ENCODE results near the gene MAN2C1.
"Not testable (repeated sequence)": the region's sequence is repeated elsewhere in the genome, so short reads cannot be mapped to it uniquely, and the experiment has no call there.

MAN2C1 gene

GRCh38 chr15:75367913-75368688, at the start of gene MAN2C1:
Gene MAN2C1, minus strand, starts transcription at chr15:75368607. Its CDS starts 24 bp downstream, at chr15:75368583.
- Histone ChIP-seq H3K4me1 (ENCODE audit: control insufficient read depth in 1 of 2, insufficient read depth in 2 of 2, low read length in 2 of 2) (peaks cover 12 to 18% of the 10 kb centered on the region in 2 donors), H3K27ac (ENCODE audit: low read length) (peak within 1 kb of the TSS; percentile 84), H3K4me3 (ENCODE audit: low read depth in 1 of 2, low read length in 2 of 2) (peak within 1 kb of the TSS; percentile 80 to 94), H3K36me3 (ENCODE audit: control insufficient read depth in 1 of 2, insufficient read depth in 2 of 2, low read length in 2 of 2) (peaks cover 48 to 60% of the 10 kb centered on the region in 2 donors), H3K9me3 (ENCODE audit: control insufficient read depth in 1 of 2, low read length in 2 of 2) (no peaks in the 10 kb centered on the region), H3K27me3 (ENCODE audit: low read depth, low read length) (no peaks in the 10 kb centered on the region)

- Histone ChIP-seq H3K4me3 (ENCODE audit: low read depth in 1 of 2, low read length in 2 of 2) (no peak overlapping the region), H3K27ac (ENCODE audit: low read length) (no peak overlapping the region), H3K27me3 (ENCODE audit: low read depth, low read length) (no peaks in the 10 kb centered on the region), H3K9me3 (ENCODE audit: control insufficient read depth in 1 of 2, low read length in 2 of 2) (no peaks in the 10 kb centered on the region), H3K4me1 (ENCODE audit: control insufficient read depth in 1 of 2, insufficient read depth in 2 of 2, low read length in 2 of 2) (no peaks in the 10 kb centered on the region), H3K36me3 (ENCODE audit: control insufficient read depth in 1 of 2, insufficient read depth in 2 of 2, low read length in 2 of 2) (peaks cover 16 to 23% of the 10 kb centered on the region in 2 donors)
Measured at GRCh38 chr15:75416584-75416983, 48.2 kb upstream of the MAN2C1 start.

- no peak overlapping the region for H3K4me3 ChIP-seq (ENCODE audit: low read depth in 1 of 2, low read length in 2 of 2)
- no peak overlapping the region for H3K27ac ChIP-seq (ENCODE audit: low read length)
- no peaks in the 10 kb centered on the region for H3K4me1 ChIP-seq (ENCODE audit: control insufficient read depth in 1 of 2, insufficient read depth in 2 of 2, low read length in 2 of 2)
- no peaks in the 10 kb centered on the region for H3K27me3 ChIP-seq (ENCODE audit: low read depth, low read length)
- H3K9me3 ChIP-seq (ENCODE audit: control insufficient read depth in 1 of 2, low read length in 2 of 2): no peaks in the 10 kb centered on the region
- peaks cover 51 to 74% of the 10 kb centered on the region in 2 donors for H3K36me3 ChIP-seq (ENCODE audit: control insufficient read depth in 1 of 2, insufficient read depth in 2 of 2, low read length in 2 of 2)
Measured at GRCh38 chr15:75410196-75410595, 41.8 kb upstream of the MAN2C1 start.

- H3K36me3 ChIP-seq (ENCODE audit: control insufficient read depth in 1 of 2, insufficient read depth in 2 of 2, low read length in 2 of 2): peaks cover 44 to 93% of the 10 kb centered on the region in 2 donors
- no peaks in the 10 kb centered on the region for H3K9me3 ChIP-seq (ENCODE audit: control insufficient read depth in 1 of 2, low read length in 2 of 2)
- H3K4me1 ChIP-seq (ENCODE audit: control insufficient read depth in 1 of 2, insufficient read depth in 2 of 2, low read length in 2 of 2): no peaks in the 10 kb centered on the region
- no peak overlapping the region for H3K4me3 ChIP-seq (ENCODE audit: low read depth in 1 of 2, low read length in 2 of 2)
- no peak overlapping the region for H3K27ac ChIP-seq (ENCODE audit: low read length)
- H3K27me3 ChIP-seq (ENCODE audit: low read depth, low read length): no peaks in the 10 kb centered on the region
Measured at GRCh38 chr15:75407083-75407482, 38.7 kb upstream of the MAN2C1 start.

GRCh38 chr15:75403892-75404291, 35.5 kb upstream of the MAN2C1 start:
- Histone ChIP-seq H3K4me3 (ENCODE audit: low read depth in 1 of 2, low read length in 2 of 2) (no peak overlapping the region), H3K27me3 (ENCODE audit: low read depth, low read length) (no peaks in the 10 kb centered on the region), H3K4me1 (ENCODE audit: control insufficient read depth in 1 of 2, insufficient read depth in 2 of 2, low read length in 2 of 2) (no peaks in the 10 kb centered on the region), H3K36me3 (ENCODE audit: control insufficient read depth in 1 of 2, insufficient read depth in 2 of 2, low read length in 2 of 2) (peaks cover 37 to 87% of the 10 kb centered on the region in 2 donors), H3K27ac (ENCODE audit: low read length) (no peak overlapping the region), H3K9me3 (ENCODE audit: control insufficient read depth in 1 of 2, low read length in 2 of 2) (no peaks in the 10 kb centered on the region)

- no peak overlapping the region for H3K27ac ChIP-seq (ENCODE audit: low read length)
- no peaks in the 10 kb centered on the region for H3K27me3 ChIP-seq (ENCODE audit: low read depth, low read length)
- no peak overlapping the region for H3K4me3 ChIP-seq (ENCODE audit: low read depth in 1 of 2, low read length in 2 of 2)
- no peaks in the 10 kb centered on the region for H3K9me3 ChIP-seq (ENCODE audit: control insufficient read depth in 1 of 2, low read length in 2 of 2)
- H3K4me1 ChIP-seq (ENCODE audit: control insufficient read depth in 1 of 2, insufficient read depth in 2 of 2, low read length in 2 of 2): no peaks in the 10 kb centered on the region
- peaks cover 47 to 87% of the 10 kb centered on the region in 2 donors for H3K36me3 ChIP-seq (ENCODE audit: control insufficient read depth in 1 of 2, insufficient read depth in 2 of 2, low read length in 2 of 2)
Measured at GRCh38 chr15:75397494-75397893, 29.1 kb upstream of the MAN2C1 start.

- H3K4me3 ChIP-seq (ENCODE audit: low read depth in 1 of 2, low read length in 2 of 2): no peak overlapping the region
- no peak overlapping the region for H3K27ac ChIP-seq (ENCODE audit: low read length)
- no peaks in the 10 kb centered on the region for H3K9me3 ChIP-seq (ENCODE audit: control insufficient read depth in 1 of 2, low read length in 2 of 2)
- H3K36me3 ChIP-seq (ENCODE audit: control insufficient read depth in 1 of 2, insufficient read depth in 2 of 2, low read length in 2 of 2): peaks cover 71 to 76% of the 10 kb centered on the region in 2 donors
- no peaks in the 10 kb centered on the region for H3K27me3 ChIP-seq (ENCODE audit: low read depth, low read length)
- H3K4me1 ChIP-seq (ENCODE audit: control insufficient read depth in 1 of 2, insufficient read depth in 2 of 2, low read length in 2 of 2): peaks cover 0 to 11% of the 10 kb centered on the region in 2 donors
Measured at GRCh38 chr15:75389791-75390382, 21.5 kb upstream of the MAN2C1 start.

GRCh38 chr15:75383986-75384385, 15.6 kb upstream of the MAN2C1 start:
- H3K36me3 ChIP-seq (ENCODE audit: control insufficient read depth in 1 of 2, insufficient read depth in 2 of 2, low read length in 2 of 2): peaks cover 58 to 80% of the 10 kb centered on the region in 2 donors
- H3K27ac ChIP-seq (ENCODE audit: low read length); H3K9me3 ChIP-seq (ENCODE audit: control insufficient read depth in 1 of 2, low read length in 2 of 2); H3K4me1 ChIP-seq (ENCODE audit: control insufficient read depth in 1 of 2, insufficient read depth in 2 of 2, low read length in 2 of 2); H3K4me3 ChIP-seq (ENCODE audit: low read depth in 1 of 2, low read length in 2 of 2); H3K27me3 ChIP-seq (ENCODE audit: low read depth, low read length): not testable (repeated sequence)

GRCh38 chr15:75380773-75381172, 12.4 kb upstream of the MAN2C1 start:
- no peaks in the 10 kb centered on the region for H3K9me3 ChIP-seq (ENCODE audit: control insufficient read depth in 1 of 2, low read length in 2 of 2)
- no peak overlapping the region for H3K4me3 ChIP-seq (ENCODE audit: low read depth in 1 of 2, low read length in 2 of 2)
- H3K36me3 ChIP-seq (ENCODE audit: control insufficient read depth in 1 of 2, insufficient read depth in 2 of 2, low read length in 2 of 2): peaks cover 30 to 73% of the 10 kb centered on the region in 2 donors
- H3K4me1 ChIP-seq (ENCODE audit: control insufficient read depth in 1 of 2, insufficient read depth in 2 of 2, low read length in 2 of 2): no peaks in the 10 kb centered on the region
- H3K27me3 ChIP-seq (ENCODE audit: low read depth, low read length): no peaks in the 10 kb centered on the region
- H3K27ac ChIP-seq (ENCODE audit: low read length): no peak overlapping the region

GRCh38 chr15:75371901-75372688, 3.7 kb upstream of the MAN2C1 start:
- no peak overlapping the region for H3K27ac ChIP-seq (ENCODE audit: low read length)
- peaks cover 39 to 60% of the 10 kb centered on the region in 2 donors for H3K36me3 ChIP-seq (ENCODE audit: control insufficient read depth in 1 of 2, insufficient read depth in 2 of 2, low read length in 2 of 2)
- H3K9me3 ChIP-seq (ENCODE audit: control insufficient read depth in 1 of 2, low read length in 2 of 2): no peaks in the 10 kb centered on the region

GRCh38 chr15:75371486-75371885, 3.1 kb upstream of the MAN2C1 start:
- Histone ChIP-seq H3K27ac (ENCODE audit: low read length) (no peak overlapping the region), H3K27me3 (ENCODE audit: low read depth, low read length) (no peaks in the 10 kb centered on the region), H3K9me3 (ENCODE audit: control insufficient read depth in 1 of 2, low read length in 2 of 2) (no peaks in the 10 kb centered on the region), H3K36me3 (ENCODE audit: control insufficient read depth in 1 of 2, insufficient read depth in 2 of 2, low read length in 2 of 2) (peaks cover 45 to 60% of the 10 kb centered on the region in 2 donors), H3K4me1 (ENCODE audit: control insufficient read depth in 1 of 2, insufficient read depth in 2 of 2, low read length in 2 of 2) (peaks cover 12 to 18% of the 10 kb centered on the region in 2 donors), H3K4me3 (ENCODE audit: low read depth in 1 of 2, low read length in 2 of 2) (no peak overlapping the region)

More at GRCh38 chr15:75371901-75372688, 3.7 kb upstream of the MAN2C1 start:
- Histone ChIP-seq H3K27me3 (ENCODE audit: low read depth, low read length) (no peaks in the 10 kb centered on the region), H3K4me3 (ENCODE audit: low read depth in 1 of 2, low read length in 2 of 2) (no peak overlapping the region), H3K4me1 (ENCODE audit: control insufficient read depth in 1 of 2, insufficient read depth in 2 of 2, low read length in 2 of 2) (peaks cover 12 to 18% of the 10 kb centered on the region in 2 donors)

Data from muscle layer of duodenum (tissue), 2 donors.